ENCODE data around the gene USP4.

DNA sequence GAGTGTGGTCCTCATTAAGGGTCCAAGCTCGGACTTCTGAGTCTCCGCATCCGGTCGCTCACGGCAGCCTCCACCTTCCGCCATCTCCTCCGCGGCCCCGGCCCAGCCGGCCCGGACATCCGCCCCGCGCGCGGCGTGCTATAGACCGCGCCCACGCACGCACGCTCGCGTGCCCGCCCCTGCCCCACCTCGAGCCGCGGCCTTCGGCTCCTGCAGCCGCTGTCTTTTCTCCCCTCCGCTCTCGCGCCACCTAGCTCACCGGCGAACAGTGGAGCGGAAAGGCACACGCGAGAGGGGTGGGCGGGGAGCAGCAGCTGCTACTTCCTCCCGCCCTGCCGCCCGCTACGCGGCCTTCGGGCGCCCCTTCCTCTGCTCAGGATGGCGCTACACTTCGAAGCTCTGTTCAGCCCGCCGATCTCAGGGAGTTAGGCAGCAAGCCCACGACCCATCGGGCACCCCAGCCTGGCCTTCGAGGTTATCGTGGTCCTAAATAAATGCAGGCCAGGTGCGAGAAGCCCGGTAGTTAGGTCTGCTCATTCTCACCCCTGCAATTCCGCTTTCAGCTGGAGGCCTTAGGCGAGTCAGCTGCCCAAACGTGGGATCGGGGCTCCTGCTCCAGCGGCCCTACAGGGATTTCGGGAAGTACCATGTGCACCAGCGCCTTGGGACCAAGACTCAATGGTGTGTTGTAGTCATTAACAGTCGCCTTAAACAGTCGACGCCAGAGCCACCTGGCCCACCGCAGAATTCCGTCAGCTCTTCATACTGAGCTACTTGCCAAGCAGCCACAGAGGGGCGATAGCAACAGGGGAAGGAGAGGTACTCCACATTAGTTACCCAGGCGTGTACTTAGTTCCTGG, at the start of gene USP4:
- TF ChIP-seq POLR2AphosphoS5 (IDR thresholded peaks at IDR 0.05; ENCODE audit: insufficient read depth in 1 of 2, low read depth in 1 of 2): peak; percentile 51 to 88
- peak in 1 of 2 donors; percentile 51 for TF ChIP-seq POLR2A (IDR thresholded peaks at IDR 0.05)

All from vagina (tissue), 2 donors.